GM21723 (cell line): Measurements from ENCODE around the gene ACSL3.
A peak's percentile ranks its signal among the peaks of the same experiment; 100 is the strongest.
"Not testable (repeated sequence)": the region's sequence is repeated elsewhere in the genome, so short reads cannot be mapped to it uniquely, and the experiment has no call there.

ENCODE experiments used
- ATAC-seq: cut with Tn5 transposase; IDR thresholded peaks from one replicate; pipeline ENCODE4 v1.9.1; 2021; ENCODE audit warnings: mild to moderate bottlenecking, moderate library complexity; ENCODE audit not compliant: unreplicated experiment

The ACSL3 gene

GRCh38 chr2:222907790-222908441 lies 47.1 kb downstream of the ACSL3 start:
- no peak for ATAC-seq

GRCh38 chr2:222909286-222909685 lies 48.5 kb downstream of the ACSL3 start:
- no peak for ATAC-seq

- ATAC-seq, result peak; percentile 98
Measured at GRCh38 chr2:222912117-222912516, 51.3 kb downstream of the ACSL3 start.

GRCh38 chr2:222912776-222913175 lies 51.9 kb downstream of the ACSL3 start:
- no peak for ATAC-seq

- ATAC-seq, result no peak
Measured at GRCh38 chr2:222915092-222915957, 54.5 kb downstream of the ACSL3 start.

GRCh38 chr2:222916229-222917197 lies 55.7 kb downstream of the ACSL3 start:
- ATAC-seq, result no peak

GRCh38 chr2:222917212-222917611 lies 56.4 kb downstream of the ACSL3 start:
- ATAC-seq, result not testable (repeated sequence)

- ATAC-seq, result no peak
Measured at GRCh38 chr2:222919841-222920526, 59.1 kb downstream of the ACSL3 start.

GRCh38 chr2:222920657-222921186 lies 59.9 kb downstream of the ACSL3 start:
- ATAC-seq, result no peak

GRCh38 chr2:222922019-222922800 lies 61.4 kb downstream of the ACSL3 start:
- ATAC-seq, result no peak

- no peak for ATAC-seq
Measured at GRCh38 chr2:222926915-222927314, 66.1 kb downstream of the ACSL3 start.

- ATAC-seq, result no peak
Measured at GRCh38 chr2:222927600-222927999, 66.8 kb downstream of the ACSL3 start.

GRCh38 chr2:222928335-222928734 lies 67.5 kb downstream of the ACSL3 start:
- ATAC-seq, result no peak

GRCh38 chr2:222930862-222931261 lies 70.0 kb downstream of the ACSL3 start:
- ATAC-seq, result no peak

- ATAC-seq, result no peak
Measured at GRCh38 chr2:222931659-222932058, 70.8 kb downstream of the ACSL3 start.

GRCh38 chr2:222933458-222933857 lies 72.6 kb downstream of the ACSL3 start:
- no peak for ATAC-seq

- no peak for ATAC-seq
Measured at GRCh38 chr2:222935688-222936298, 75.0 kb downstream of the ACSL3 start.

- no peak for ATAC-seq
Measured at GRCh38 chr2:222936705-222937104, 75.9 kb downstream of the ACSL3 start.

GRCh38 chr2:222938327-222938726 lies 77.5 kb downstream of the ACSL3 start:
- ATAC-seq, result no peak
